Ureter (tissue), 1 donor: Measurements from ENCODE around the gene KRTAP16-1. TPM values are rescaled to one million over a fixed set of nuclear protein-coding genes. Genes with fewer than 3 reads are reported as not detected.

Experiments used
- DNase-seq: peaks from one replicate; pipeline ENCODE4 v3.0.0-alpha.2; 2020; ENCODE audit warnings: low spot score
- total RNA-seq: library from RNA; stranded (reverse); gene quantifications from one replicate; pipeline ENCODE4 v1.2.4, GENCODE V29; 2023
- donor health status: DM: yes; HTN: yes; CAD: no.

Gene KRTAP16-1
- total RNA-seq, 1 donor from 2014 or later = not detected

- DNase-seq = no peak
Measured at GRCh38 chr17:41329279-41329948, 20.3 kb upstream of the KRTAP16-1 start.

GRCh38 chr17:41328207-41328606, 19.1 kb upstream of the KRTAP16-1 start:
- no peak for DNase-seq

GRCh38 chr17:41327411-41328120, 18.5 kb upstream of the KRTAP16-1 start:
- no peak for DNase-seq

GRCh38 chr17:41326173-41327145, 17.4 kb upstream of the KRTAP16-1 start:
- no peak for DNase-seq

GRCh38 chr17:41325611-41326010, 16.5 kb upstream of the KRTAP16-1 start:
- no peak for DNase-seq

GRCh38 chr17:41325126-41325525, 16.0 kb upstream of the KRTAP16-1 start:
- no peak for DNase-seq

GRCh38 chr17:41324180-41325075, 15.3 kb upstream of the KRTAP16-1 start:
- DNase-seq = no peak

GRCh38 chr17:41322903-41323895, 14.1 kb upstream of the KRTAP16-1 start:
- DNase-seq = no peak

GRCh38 chr17:41322094-41322902, 13.2 kb upstream of the KRTAP16-1 start:
- DNase-seq = no peak

- DNase-seq = no peak
Measured at GRCh38 chr17:41318231-41318630, 9.1 kb upstream of the KRTAP16-1 start.

GRCh38 chr17:41315814-41316445, 6.8 kb upstream of the KRTAP16-1 start:
- DNase-seq = no peak

- no peak for DNase-seq
Measured at GRCh38 chr17:41315204-41315794, 6.2 kb upstream of the KRTAP16-1 start, which contains the start of gene KRTAP17-1. Gene KRTAP17-1, minus strand, starts transcription at chr17:41315710. Its CDS starts 60 bp downstream, at chr17:41315650.

- DNase-seq = no peak
Measured at GRCh38 chr17:41311111-41311510, 2.0 kb upstream of the KRTAP16-1 start.

GRCh38 chr17:41308251-41308917, 725 bp downstream of the KRTAP16-1 start:
- DNase-seq = peak; percentile 60

GRCh38 chr17:41307647-41308046, 1.5 kb downstream of the KRTAP16-1 start:
- no peak for DNase-seq

GRCh38 chr17:41304091-41304490, 5.0 kb downstream of the KRTAP16-1 start:
- DNase-seq = no peak

- DNase-seq = no peak
Measured at GRCh38 chr17:41302981-41303380, 6.1 kb downstream of the KRTAP16-1 start.
